IPS-15b (cell line): ENCODE results near the gene SLC17A9.

Experiments used
- H3K27me3 ChIP-seq: one replicate; pipeline ENCODE4 v1.6.1; 2013; ENCODE audit warnings: low read length; ENCODE audit not compliant: control insufficient read depth, insufficient read depth
- H3K36me3 ChIP-seq: one replicate; pipeline ENCODE4 v1.6.1; 2013; ENCODE audit warnings: low read length; ENCODE audit not compliant: control insufficient read depth, insufficient read depth
- H3K4me1 ChIP-seq: one replicate; pipeline ENCODE4 v1.6.1; 2013; ENCODE audit warnings: mild to moderate bottlenecking, low read length; ENCODE audit not compliant: control insufficient read depth, insufficient read depth
- H3K4me3 ChIP-seq: one replicate; pipeline ENCODE4 v1.5.1; 2013; ENCODE audit warnings: low read depth, low read length
- H3K9ac ChIP-seq: one replicate; pipeline ENCODE4 v1.6.1; 2013; ENCODE audit warnings: low read depth, mild to moderate bottlenecking, low read length
- H3K9me3 ChIP-seq: one replicate; pipeline ENCODE4 v1.6.1; 2013; ENCODE audit warnings: mild to moderate bottlenecking, low read length; ENCODE audit not compliant: control insufficient read depth, insufficient read depth

SLC17A9 gene

DNA sequence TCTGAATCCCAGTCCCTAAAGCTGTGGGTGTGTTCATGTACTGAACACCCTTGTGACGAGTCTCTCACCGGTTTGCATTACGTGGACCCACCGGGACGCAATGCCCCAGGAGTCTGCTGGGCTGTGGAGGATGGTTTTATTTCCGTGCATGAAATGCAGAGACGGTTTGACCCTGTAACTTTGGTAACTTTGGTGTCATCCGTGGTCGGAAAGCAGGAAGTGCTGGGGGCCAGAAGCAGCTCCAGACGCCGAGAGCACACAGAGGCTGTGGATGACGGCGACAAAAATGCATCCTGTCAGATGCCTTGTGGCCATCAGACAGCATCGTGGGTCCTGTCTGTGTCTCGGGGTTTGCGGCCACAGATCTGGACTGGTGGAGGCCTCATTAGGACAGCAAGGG is 47.1 kb downstream of the SLC17A9 start:
- no peaks in the 10 kb centered on the region for H3K9me3 ChIP-seq
- no peak overlapping the region for H3K4me3 ChIP-seq
- H3K27me3 ChIP-seq: peaks cover 20% of the 10 kb centered on the region

DNA sequence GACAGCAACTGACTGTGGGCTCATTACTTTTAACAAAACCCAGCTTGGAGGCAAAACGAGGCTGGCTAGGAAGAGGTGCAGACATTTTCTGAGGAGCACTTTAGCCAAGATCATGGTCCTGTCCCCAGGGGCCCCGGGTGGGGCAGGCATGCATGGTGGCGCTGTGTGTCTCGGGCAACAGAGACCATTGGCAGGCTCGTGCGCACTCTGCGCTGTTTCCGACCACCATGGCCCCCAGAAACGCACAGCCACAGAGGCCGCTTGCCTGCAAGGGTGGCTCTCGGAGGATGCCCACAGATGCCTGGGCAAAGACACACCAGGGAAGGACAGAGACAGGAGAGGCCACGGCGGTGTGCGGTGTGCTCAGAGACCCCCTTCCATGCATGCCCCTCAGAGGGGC is 47.5 kb downstream of the SLC17A9 start:
- Histone ChIP-seq H3K36me3 (no peaks in the 10 kb centered on the region), H3K9ac (no peak overlapping the region), H3K4me1 (peaks cover 9% of the 10 kb centered on the region), H3K9me3 (no peaks in the 10 kb centered on the region), H3K27me3 (peaks cover 25% of the 10 kb centered on the region), H3K4me3 (no peak overlapping the region)

More for the DNA sequence above, 47.1 kb downstream of the SLC17A9 start:
- H3K4me1 ChIP-seq: peaks cover 7% of the 10 kb centered on the region
- no peaks in the 10 kb centered on the region for H3K36me3 ChIP-seq
- H3K9ac ChIP-seq: no peak overlapping the region

DNA sequence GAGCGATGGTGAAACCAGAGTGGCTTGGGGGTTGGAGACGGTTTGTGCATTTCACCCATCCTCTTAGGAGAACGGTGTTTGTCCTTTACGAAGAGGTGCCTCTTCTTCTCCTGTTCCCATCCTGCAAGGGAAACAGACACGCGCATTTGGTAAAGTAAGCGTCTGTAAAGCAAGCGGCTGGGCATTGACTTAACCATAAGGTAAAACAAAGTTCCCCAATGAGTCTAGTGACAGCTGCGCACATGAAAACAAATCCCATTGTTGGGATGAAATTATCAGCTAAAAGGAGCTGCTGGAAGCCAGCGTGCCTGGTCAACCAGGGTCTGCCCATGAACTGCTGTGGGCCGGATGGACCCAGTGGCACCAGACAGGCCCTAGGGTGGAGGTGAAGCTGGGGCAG is 48.4 kb downstream of the SLC17A9 start:
- Histone ChIP-seq H3K27me3 (peaks cover 34% of the 10 kb centered on the region), H3K9me3 (no peaks in the 10 kb centered on the region), H3K4me3 (no peak overlapping the region), H3K9ac (no peak overlapping the region), H3K4me1 (peaks cover 9% of the 10 kb centered on the region), H3K36me3 (no peaks in the 10 kb centered on the region)

DNA sequence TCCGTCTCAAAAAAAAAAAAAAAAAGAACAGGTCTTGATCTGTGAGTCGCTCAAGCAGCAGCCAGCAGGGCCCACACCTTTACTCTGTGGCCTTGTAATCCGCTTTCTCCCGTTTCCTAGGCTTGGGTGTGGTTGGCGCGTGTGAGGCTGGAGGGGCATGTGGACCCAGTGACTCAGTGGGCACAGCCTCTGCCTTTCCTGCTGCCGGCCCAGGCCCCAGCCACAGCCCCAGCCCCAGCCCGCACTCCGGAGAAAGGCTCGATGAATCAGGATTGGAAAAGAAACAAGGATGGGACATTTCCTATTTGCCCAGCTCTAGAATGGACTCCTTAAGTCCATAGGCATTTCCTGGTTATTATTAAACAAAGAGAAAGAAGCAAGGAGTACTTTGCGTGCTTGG is 50.0 kb downstream of the SLC17A9 start:
- peaks cover 9% of the 10 kb centered on the region for H3K4me1 ChIP-seq
- H3K4me3 ChIP-seq: no peak overlapping the region
- no peak overlapping the region for H3K9ac ChIP-seq
- H3K36me3 ChIP-seq: no peaks in the 10 kb centered on the region
- peaks cover 42% of the 10 kb centered on the region for H3K27me3 ChIP-seq
- no peaks in the 10 kb centered on the region for H3K9me3 ChIP-seq

DNA sequence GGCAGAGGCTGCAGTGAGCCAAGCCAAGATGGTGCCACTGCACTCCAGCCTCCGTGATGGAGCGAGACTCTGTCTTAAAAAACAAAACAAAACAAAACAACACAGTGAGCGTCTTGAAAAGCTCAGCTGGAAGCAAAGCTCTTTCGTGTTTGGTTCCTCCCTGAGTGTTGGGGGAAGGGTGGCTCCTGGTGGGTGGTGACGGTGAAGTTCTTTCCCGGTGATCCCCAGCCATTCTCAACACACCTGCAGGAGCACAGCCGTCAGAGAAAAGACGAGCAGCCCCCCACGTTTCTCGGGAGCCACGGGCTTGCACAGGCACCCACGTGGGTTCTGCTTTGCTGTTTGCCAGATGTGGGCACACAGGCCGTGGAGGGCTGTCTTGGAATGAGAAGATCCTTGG is 51.0 kb downstream of the SLC17A9 start:
- Histone ChIP-seq H3K4me1 (peaks cover 11% of the 10 kb centered on the region), H3K27me3 (peaks cover 52% of the 10 kb centered on the region), H3K9me3 (no peaks in the 10 kb centered on the region), H3K36me3 (no peaks in the 10 kb centered on the region), H3K4me3 (no peak overlapping the region), H3K9ac (no peak overlapping the region)

DNA sequence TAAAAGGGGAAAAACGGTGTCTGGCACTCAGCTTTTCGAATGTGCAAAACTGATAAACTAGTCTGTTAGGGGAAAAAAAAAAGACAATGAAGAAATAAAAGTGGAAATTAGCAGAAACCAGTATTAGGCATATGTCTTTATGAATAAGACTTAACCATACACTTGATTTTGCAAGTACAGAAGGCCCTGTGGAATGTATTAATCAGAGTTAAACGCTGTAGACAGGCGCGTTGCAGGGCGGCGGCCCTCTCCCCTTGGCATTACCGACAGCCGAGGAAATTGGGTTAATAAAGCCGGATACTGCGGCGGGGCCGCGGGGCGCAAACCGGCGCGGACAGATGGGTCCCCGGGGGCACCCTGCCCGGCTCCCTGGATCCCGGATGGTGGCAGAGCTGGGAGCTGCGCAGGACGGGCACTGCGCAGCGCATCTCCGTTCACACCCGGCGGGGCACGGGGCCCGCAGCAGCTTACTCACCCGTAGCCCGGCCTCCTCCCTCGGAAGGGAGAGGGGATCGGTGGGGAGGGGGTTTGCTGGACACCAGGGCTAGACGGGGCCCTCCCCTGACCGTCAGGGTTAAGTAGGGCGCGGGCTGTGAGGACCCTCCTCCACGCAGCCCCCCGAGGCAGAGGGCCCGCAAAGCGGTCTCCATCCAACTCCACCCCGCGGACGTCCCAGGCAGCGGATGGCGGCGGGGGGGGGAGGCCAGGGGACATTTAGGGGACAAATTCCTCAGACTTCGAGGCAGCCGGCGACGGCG is 52.3 kb downstream of the SLC17A9 start:
- H3K27me3 ChIP-seq: peaks cover 62% of the 10 kb centered on the region
- H3K9me3 ChIP-seq: no peaks in the 10 kb centered on the region
- H3K36me3 ChIP-seq: no peaks in the 10 kb centered on the region
- H3K9ac ChIP-seq: no peak overlapping the region
- peak overlapping the region; percentile 35 for H3K4me3 ChIP-seq
- H3K4me1 ChIP-seq: peaks cover 11% of the 10 kb centered on the region

DNA sequence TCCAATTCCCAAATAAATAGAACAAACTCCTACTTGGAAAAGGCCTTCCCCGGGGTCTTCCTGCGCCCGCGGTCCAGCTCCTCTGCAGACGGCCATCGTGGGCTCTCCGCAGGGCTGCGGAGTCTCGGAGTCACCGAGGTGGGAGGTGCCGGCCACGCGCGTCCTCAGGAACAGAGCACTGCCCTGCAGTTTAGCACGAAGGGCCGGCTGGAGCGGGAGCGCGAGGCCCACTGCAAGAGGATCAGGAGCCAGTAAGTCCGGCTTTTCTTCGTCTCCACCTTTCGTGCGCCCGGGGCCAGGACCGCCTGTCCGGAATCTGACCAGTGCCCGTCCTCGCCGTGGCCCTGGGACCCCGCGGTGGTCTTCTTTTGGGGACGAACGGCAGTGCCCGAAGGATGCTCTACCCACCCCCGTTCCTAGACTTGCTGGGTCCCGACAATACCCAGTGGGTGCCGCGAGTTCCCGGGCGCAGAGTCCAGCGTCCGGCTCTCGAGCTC is 52.9 kb downstream of the SLC17A9 start:
- Histone ChIP-seq H3K9me3 (no peaks in the 10 kb centered on the region), H3K9ac (no peak overlapping the region), H3K27me3 (peaks cover 66% of the 10 kb centered on the region), H3K36me3 (no peaks in the 10 kb centered on the region), H3K4me3 (peak overlapping the region; percentile 30), H3K4me1 (peaks cover 13% of the 10 kb centered on the region)

DNA sequence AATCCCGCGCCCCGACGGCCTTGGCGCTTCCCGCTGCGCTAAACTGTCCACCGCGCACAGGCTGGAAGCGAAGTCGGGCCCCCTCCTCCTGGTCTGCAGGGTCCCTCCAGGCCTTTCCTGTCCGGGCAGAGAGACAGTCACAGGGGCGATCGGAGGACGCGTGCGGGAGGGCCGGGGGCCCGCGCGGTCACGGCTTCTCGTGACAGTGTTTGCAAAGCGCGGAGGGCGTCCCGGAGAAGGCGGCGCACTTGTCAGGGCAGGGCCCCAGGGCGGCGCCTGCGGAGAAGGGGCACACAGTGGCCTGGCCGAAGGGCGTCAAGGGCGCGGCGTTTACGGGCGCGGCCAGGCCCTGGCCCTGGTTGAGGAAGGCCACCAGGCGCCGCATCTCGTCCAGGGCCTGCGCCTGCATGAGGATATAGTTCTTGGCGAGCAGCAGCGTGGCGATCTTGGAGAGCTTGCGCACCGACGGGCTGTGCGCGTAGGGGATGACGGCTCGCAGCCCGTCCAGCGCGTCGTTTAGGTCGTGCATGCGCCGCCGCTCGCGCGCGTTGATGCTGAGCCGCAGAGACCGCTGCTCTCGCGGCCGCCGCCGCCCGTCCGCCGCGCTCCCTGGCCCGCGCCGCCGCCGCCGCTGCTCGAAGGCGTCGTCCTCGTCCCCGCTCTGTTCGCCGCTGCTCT is 53.5 kb downstream of the SLC17A9 start:
- Histone ChIP-seq H3K4me3 (peak overlapping the region; percentile 30), H3K9me3 (no peaks in the 10 kb centered on the region), H3K27me3 (peaks cover 66% of the 10 kb centered on the region), H3K9ac (no peak overlapping the region), H3K36me3 (no peaks in the 10 kb centered on the region), H3K4me1 (peaks cover 10% of the 10 kb centered on the region)

DNA sequence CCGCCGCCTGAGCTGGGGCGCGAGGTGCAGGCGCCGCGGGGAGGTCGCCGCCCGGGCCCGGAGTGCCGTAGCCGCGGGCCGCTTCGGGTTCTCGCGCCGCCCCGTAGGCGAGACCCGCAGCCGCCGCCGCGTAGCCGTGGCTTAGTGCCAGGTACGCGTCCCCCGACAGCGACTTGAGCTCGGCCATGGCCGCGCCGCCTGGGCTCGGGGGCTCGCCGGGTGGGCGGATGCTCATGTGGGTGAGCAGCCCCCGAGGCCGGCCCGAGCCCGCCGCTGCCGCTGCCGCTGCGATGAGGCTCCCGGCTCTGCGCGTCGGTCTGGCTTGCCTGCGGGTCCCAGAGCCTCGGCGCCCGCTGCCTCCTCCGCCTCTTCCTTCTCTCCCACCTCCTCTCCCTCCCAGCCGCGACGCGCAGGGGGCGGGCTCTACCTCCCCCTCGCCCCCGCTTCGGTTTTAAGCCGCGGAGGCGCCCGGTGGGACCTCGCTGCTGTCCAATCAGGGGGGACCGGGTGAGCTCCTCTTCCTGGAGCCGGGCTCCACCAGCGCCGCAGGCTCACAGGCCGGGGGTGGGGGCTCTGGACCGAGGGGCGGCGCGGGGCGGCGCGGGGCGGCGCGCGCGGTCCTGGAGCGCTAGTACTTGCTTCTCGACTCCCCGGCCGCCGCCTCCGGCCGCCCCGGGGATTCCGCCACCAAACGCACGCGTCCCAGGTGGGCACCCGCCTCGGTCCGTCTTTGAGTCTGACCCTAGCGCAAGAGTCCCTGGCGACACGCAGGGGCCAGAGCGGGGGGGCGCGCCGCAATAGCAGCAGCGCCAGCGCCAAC is 54.2 kb downstream of the SLC17A9 start, which contains the start of gene BHLHE23:
Gene BHLHE23 (minus strand): TSS at position 425 of the 820 bp plus-strand sequence. CDS start 190 bp downstream, at position 235.
- Histone ChIP-seq H3K4me1 (peaks cover 8% of the 10 kb centered on the region), H3K4me3 (peak within 1 kb of the TSS; percentile 43), H3K36me3 (no peaks in the 10 kb centered on the region), H3K9me3 (no peaks in the 10 kb centered on the region), H3K27me3 (peaks cover 73% of the 10 kb centered on the region), H3K9ac (no peak within 1 kb of the TSS)

DNA sequence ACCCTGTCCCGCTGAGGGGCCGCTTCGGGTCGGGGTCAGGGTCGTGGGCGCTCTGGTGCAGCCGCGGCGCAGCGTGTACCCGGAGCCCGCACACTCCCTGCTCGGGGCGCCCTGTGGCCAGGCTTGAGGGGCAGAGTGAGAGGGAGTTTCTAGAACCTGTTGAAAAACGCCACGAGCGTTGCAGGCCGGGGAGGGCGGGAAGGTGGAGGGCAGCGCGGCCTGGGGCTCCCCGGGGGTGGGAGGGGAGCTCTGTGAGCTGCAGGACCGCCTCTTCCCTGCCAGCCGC is 54.8 kb downstream of the SLC17A9 start:
- H3K4me1 ChIP-seq: peaks cover 8% of the 10 kb centered on the region
- H3K9ac ChIP-seq: no peak overlapping the region
- H3K9me3 ChIP-seq: no peaks in the 10 kb centered on the region
- no peaks in the 10 kb centered on the region for H3K36me3 ChIP-seq
- H3K4me3 ChIP-seq: peak overlapping the region; percentile 43
- H3K27me3 ChIP-seq: peaks cover 72% of the 10 kb centered on the region

DNA sequence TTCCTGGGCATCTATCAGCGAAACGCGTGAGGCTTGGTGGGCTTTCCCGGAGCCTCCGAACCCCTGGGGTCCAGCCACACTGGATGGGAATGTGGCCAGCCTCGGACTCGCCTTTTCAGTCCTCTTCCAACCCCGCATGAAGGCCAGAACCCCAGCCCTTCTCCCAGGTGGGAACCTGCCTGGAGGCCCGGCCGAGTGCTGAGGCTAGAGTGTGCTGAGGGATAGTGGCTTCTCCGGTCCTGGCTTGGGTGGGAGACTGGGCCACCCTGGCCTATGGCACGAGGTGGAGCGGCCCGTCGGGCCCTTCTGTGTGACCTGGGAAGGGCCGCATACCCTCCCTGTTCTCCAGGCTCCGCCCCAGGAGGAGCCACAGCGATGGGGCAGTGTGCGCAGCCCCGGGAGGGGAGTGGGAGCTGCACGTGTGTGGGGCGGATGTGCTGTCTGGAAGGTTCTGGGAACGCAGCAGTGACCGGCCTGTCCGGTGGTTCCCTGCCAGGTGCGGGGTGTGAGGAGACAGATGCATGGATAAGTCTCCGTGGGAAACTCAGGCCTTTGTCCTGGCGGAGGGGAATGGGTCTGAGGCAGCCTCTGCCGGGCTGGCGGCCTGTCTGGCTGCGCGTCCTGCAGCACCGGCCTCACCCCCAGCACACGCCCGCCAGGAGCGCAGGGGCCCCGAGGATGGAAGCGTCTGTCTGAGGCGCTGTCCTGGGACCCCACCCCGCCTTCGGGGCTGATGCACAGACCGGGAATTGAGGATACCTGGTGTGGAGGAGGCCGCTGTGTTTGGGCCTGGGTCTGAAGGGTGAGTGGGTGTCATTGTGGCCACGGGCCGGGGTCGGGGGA is 55.4 kb downstream of the SLC17A9 start:
- Histone ChIP-seq H3K36me3 (no peaks in the 10 kb centered on the region), H3K27me3 (peaks cover 71% of the 10 kb centered on the region), H3K4me1 (peaks cover 8% of the 10 kb centered on the region), H3K4me3 (peak overlapping the region; percentile 50), H3K9ac (no peak overlapping the region), H3K9me3 (peaks cover 3% of the 10 kb centered on the region)
